MCF 10A (cell line): ENCODE results near the gene SIGLEC12. TPM values are rescaled to one million over a fixed set of nuclear protein-coding genes. Genes with fewer than 3 reads are reported as not detected.

Source experiments
- BruUV-seq: library from RNA; stranded (reverse); fragments of 400-500 nt; replicated peaks from 2 replicates; lab custom pipeline; 2021; lab: Mats Ljungman, UMichigan
- CTCF ChIA-PET: fragments of 300-600 bp; sonication (Branson Sonifier 250); formaldehyde crosslinking; extraction: SDS; loops from one replicate; lab custom pipeline; 2021; ENCODE audit warnings: antibody characterized with exemption, inconsistent platforms; lab: Yijun Ruan, JAX
- POLR2A ChIA-PET: fragments of 300-600, 350-650 bp; sonication (Branson Sonifier 250); formaldehyde crosslinking; extraction: SDS; loops from one replicate; lab custom pipeline; 2020; ENCODE audit warnings: antibody characterized with exemption, inconsistent platforms; lab: Yijun Ruan, JAX
- DNase-seq: peaks from one replicate; pipeline ENCODE4 v3.0.0-alpha.2; 2018; ENCODE audit not compliant: unreplicated experiment
- H3K27ac Mint-ChIP-seq: one replicate; pipeline ENCODE4 v1.8.0; 2022; ENCODE audit warnings: mild to moderate bottlenecking, low read depth, mixed read lengths; ENCODE audit not compliant: unreplicated experiment
- H3K27me3 Mint-ChIP-seq: one replicate; pipeline ENCODE4 v1.8.0; 2022; ENCODE audit warnings: mixed read lengths; ENCODE audit not compliant: insufficient read depth, unreplicated experiment
- H3K36me3 Mint-ChIP-seq: one replicate; pipeline ENCODE4 v1.8.0; 2022; ENCODE audit warnings: mild to moderate bottlenecking, moderate library complexity, mixed read lengths; ENCODE audit not compliant: insufficient read depth, unreplicated experiment
- H3K4me1 Mint-ChIP-seq: one replicate; pipeline ENCODE4 v1.8.0; 2022; ENCODE audit warnings: mixed read lengths; ENCODE audit not compliant: insufficient read depth, unreplicated experiment
- H3K4me3 Mint-ChIP-seq: one replicate; pipeline ENCODE4 v1.8.0; 2022; ENCODE audit warnings: mild to moderate bottlenecking, moderate library complexity, mixed read lengths; ENCODE audit not compliant: unreplicated experiment
- H3K9me3 Mint-ChIP-seq: one replicate; pipeline ENCODE4 v1.8.0; 2022; ENCODE audit warnings: mixed read lengths; ENCODE audit not compliant: unreplicated experiment
- CTCF ChIP-seq: fragments of 200-600 bp; IDR thresholded peaks from one replicate; pipeline ENCODE4 v1.8.0; 2022; ENCODE audit warnings: antibody characterized with exemption, mild to moderate bottlenecking; ENCODE audit not compliant: unreplicated experiment
- intact Hi-C: fragments of 100-400 bp; cut with micrococcal nuclease; formaldehyde crosslinking; loops from 2 replicates; pipeline ENCODE4 v1.14.1; 2022
- total RNA-seq: library from RNA; stranded (reverse); gene quantifications from 2 replicates; pipeline ENCODE4 v1.2.3, GENCODE V29; 2022

SIGLEC12 gene
- total RNA-seq, 1 experiment from 2014 or later: not detected

GRCh38 chr19:51548891-51549305, 47.3 kb upstream of the SIGLEC12 start:
- H3K27me3 Mint-ChIP-seq: no peaks in the 10 kb centered on the region
- H3K27ac Mint-ChIP-seq: no peak overlapping the region
- no peaks in the 10 kb centered on the region for H3K36me3 Mint-ChIP-seq
- BruUV-seq: no TSS peak
- H3K9me3 Mint-ChIP-seq: peaks cover 25% of the 10 kb centered on the region
- no peak for DNase-seq
- CTCF ChIA-PET: interaction anchor here (0.7 to 1.5 kb wide), 3 partner anchors 33 to 152 kb away, joined by 4 to 5 read pairs (median 4); no protein-coding TSS in a partner anchor
- H3K4me1 Mint-ChIP-seq: no peaks in the 10 kb centered on the region
- no peak for TF ChIP-seq CTCF
- H3K4me3 Mint-ChIP-seq: no peak overlapping the region
- intact Hi-C loops: no loop called here
- POLR2A ChIA-PET: interaction anchor here (0.7 kb wide), 1 partner anchor 18 kb away, joined by 3 read pairs; no protein-coding TSS in a partner anchor

DNA sequence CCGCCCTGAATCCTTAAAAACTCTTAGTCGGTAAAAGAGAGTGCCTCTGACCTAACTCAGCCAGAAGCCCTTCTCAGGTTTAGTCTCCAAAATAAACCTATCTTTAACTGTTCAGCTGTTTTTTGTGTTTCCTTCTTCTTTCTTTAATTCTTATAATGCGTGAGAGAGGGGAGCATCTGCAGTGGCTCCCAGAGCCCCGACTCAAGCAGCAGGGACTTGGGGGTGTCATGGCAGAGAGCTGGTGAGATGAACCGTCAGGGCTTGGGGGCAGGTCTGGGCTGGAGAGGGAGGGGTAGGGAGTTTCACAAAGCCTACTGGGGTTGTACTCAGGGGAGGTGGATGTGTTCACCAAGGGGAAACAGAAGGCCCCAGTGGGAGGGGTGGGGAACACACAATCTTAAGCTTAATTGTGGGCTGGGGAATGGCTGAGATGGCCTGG, 46.6 kb upstream of the SIGLEC12 start:
- POLR2A ChIA-PET: interaction anchor here (0.7 kb wide), 2 partner anchors 17 to 337 kb away, joined by 3 to 4 read pairs; no protein-coding TSS in a partner anchor
- CTCF ChIA-PET: interaction anchor here (0.7 to 1.5 kb wide), 3 partner anchors 33 to 152 kb away, joined by 4 to 5 read pairs (median 4); no protein-coding TSS in a partner anchor
- H3K4me1 Mint-ChIP-seq: no peaks in the 10 kb centered on the region
- intact Hi-C loops: no loop called here
- H3K36me3 Mint-ChIP-seq: no peaks in the 10 kb centered on the region
- no peak overlapping the region for H3K27ac Mint-ChIP-seq
- DNase-seq: no peak
- no peak for TF ChIP-seq CTCF
- H3K27me3 Mint-ChIP-seq: no peaks in the 10 kb centered on the region
- no TSS peak for BruUV-seq
- peaks cover 28% of the 10 kb centered on the region for H3K9me3 Mint-ChIP-seq
- no peak overlapping the region for H3K4me3 Mint-ChIP-seq

DNA sequence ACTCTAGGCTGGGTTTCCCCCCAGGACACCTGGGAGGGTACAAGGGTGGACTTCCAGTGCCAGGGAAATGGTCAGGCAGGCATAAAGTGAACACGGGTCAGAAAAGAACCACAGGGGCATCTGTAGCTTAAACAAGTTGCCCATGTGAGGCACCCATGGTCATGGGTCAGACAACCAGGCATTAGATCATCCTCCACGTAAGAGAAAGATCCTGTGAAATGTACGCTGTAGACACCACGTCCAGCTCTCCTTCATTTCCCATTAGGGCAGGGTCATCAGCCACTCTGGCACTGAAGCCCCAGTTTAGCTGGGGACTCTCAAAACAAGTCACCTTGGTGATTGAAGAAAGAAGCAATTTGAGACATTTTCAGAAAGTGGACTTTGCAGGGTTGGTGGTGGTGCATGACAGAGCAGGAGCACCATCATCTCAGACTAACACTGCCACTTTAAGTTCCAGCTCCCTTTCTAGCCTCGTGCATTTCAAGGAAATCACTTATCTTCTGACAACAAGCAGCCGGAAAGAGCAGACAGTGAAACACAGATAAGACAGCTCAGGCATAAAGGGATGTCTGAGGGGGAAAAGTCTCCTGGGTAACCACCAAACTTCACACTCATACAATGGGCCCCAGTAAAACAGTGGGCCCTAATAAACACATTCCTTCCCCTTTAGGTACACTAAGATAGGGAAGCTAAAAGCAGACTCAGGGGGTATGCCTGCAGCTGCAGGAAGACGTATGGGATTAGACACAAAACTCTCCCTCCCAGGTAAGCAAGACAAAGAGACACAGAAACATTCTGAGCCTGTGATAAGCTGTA, 46.0 kb upstream of the SIGLEC12 start:
- no peak overlapping the region for H3K4me3 Mint-ChIP-seq
- CTCF ChIA-PET: interaction anchor here (0.7 to 1.5 kb wide), 3 partner anchors 32 to 151 kb away, joined by 4 to 5 read pairs (median 4); no protein-coding TSS in a partner anchor
- H3K27ac Mint-ChIP-seq: no peak overlapping the region
- H3K4me1 Mint-ChIP-seq: no peaks in the 10 kb centered on the region
- intact Hi-C loops: no loop called here
- H3K36me3 Mint-ChIP-seq: no peaks in the 10 kb centered on the region
- POLR2A ChIA-PET: interaction anchor here (0.7 kb wide), 1 partner anchor 338 kb away, joined by 4 read pairs; no protein-coding TSS in a partner anchor
- no peak for TF ChIP-seq CTCF
- H3K9me3 Mint-ChIP-seq: peaks cover 25% of the 10 kb centered on the region
- no TSS peak for BruUV-seq
- DNase-seq: no peak
- H3K27me3 Mint-ChIP-seq: no peaks in the 10 kb centered on the region

DNA sequence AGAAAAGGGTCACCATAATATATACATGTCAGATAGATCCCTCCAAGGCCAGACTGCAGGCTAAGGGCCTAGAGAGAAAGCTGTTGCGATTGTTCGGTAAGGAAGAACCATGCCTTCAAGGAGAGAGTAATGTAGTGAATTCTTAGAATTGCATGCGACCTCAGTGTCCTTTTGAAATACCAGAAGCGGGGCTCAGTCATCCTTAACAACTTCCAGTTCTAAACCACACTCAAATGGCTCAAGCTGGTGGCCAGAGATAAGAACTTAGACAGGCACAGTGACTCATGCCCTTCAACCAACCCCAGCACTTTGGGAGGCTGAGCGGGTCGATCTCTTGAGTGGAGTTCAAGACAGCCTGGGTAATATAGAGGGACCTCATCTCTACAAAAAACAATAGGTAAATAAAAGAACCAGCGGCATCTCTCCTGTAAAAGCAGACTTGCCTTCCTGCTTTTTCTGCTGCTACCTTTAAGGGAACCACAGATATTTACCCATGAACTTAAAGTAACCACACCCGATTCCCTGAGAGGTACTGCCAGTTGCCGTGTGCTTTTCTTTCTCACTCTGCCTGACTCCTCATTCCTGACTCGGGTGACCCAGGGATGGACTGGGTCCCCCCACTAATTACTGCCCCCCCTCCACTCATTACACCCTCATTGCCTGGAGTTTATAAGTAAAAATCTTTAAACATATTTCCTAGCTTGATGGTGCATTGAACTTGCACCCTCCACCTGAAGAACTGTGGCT, 45.2 kb upstream of the SIGLEC12 start:
- DNase-seq: no peak
- BruUV-seq: no TSS peak
- intact Hi-C loops: no loop called here
- ChIA-PET CTCF (no interaction called here), POLR2A (no interaction called here)
- Mint-ChIP-seq H3K27ac (no peak overlapping the region), H3K4me3 (no peak overlapping the region), H3K9me3 (peaks cover 17% of the 10 kb centered on the region), H3K27me3 (no peaks in the 10 kb centered on the region), H3K36me3 (no peaks in the 10 kb centered on the region), H3K4me1 (no peaks in the 10 kb centered on the region)
- TF ChIP-seq CTCF: no peak
